Thyroid gland (tissue), 4 donors: ENCODE measurements around the gene GSPT1.

Experiments
- CTCF ChIP-seq, 6 experiments: fragments of 200-600 bp in 3 of 6; fragments of 450-650 bp in 3 of 6; sonication (generic) in 3 of 6; IDR thresholded peaks; one replicate each; pipeline ENCODE4 v1.5.1; 2016 to 2019; ENCODE audit warnings: antibody characterized with exemption in 6 of 6, mild to moderate bottlenecking in 2 of 6, inconsistent platforms in 1 of 6, moderate library complexity in 1 of 6
- POLR2A ChIP-seq, 2 donors: fragments of 450-650 bp; IDR thresholded peaks; one replicate each; pipeline ENCODE4 v1.6.1; 2017; ENCODE audit warnings: antibody characterized with exemption in 2 of 2, mild to moderate bottlenecking in 2 of 2, moderate library complexity in 1 of 2

- TF ChIP-seq CTCF (IDR thresholded peaks at IDR 0.05) (no peak), POLR2A (IDR thresholded peaks at IDR 0.05) (no peak)
These were observed 48.0 kb upstream of the GSPT1 start for GRCh38 chr16:11963706-11964105.
